Lung (tissue), 12 donors: ENCODE results near the gene DLG2. TPM values are rescaled to one million over a fixed set of nuclear protein-coding genes. Genes with fewer than 3 reads are reported as not detected.

Source experiments
- ATAC-seq: fragments of 200-7000 bp; cut with Tn5 transposase; one replicate; pipeline ENCODE4 v1.9.1; 2020; ENCODE audit warnings: moderate number of reproducible peaks; ENCODE audit not compliant: insufficient read depth, low FRiP score
- DNase-seq, 3 donors: peaks; one replicate each; pipeline ENCODE4 v3.0.0-alpha.2; 2013 to 2017
- H3K27ac ChIP-seq, 2 donors: one replicate each; pipeline ENCODE4 v1.5.1; 2013; ENCODE audit warnings: mild to moderate bottlenecking in 2 of 2, moderate library complexity in 2 of 2, control low read depth in 1 of 2, inconsistent platforms in 1 of 2, low read depth in 1 of 2, low read length in 1 of 2
- H3K27me3 ChIP-seq, 3 donors: one replicate each; pipeline ENCODE4 v1.5.1; 2013; ENCODE audit warnings: low read length in 2 of 3; ENCODE audit not compliant: control insufficient read depth in 3 of 3, insufficient read depth in 3 of 3
- H3K36me3 ChIP-seq, 4 donors: one replicate each; pipeline ENCODE4 v1.5.1; 2013; ENCODE audit warnings: low read length in 4 of 4, mild to moderate bottlenecking in 1 of 4, moderate library complexity in 1 of 4; ENCODE audit not compliant: control insufficient read depth in 4 of 4, insufficient read depth in 4 of 4
- H3K4me1 ChIP-seq, 5 donors: one replicate each; pipeline ENCODE4 v1.5.1; 2013; ENCODE audit warnings: low read length in 5 of 5, mild to moderate bottlenecking in 2 of 5, moderate library complexity in 1 of 5; ENCODE audit not compliant: control insufficient read depth in 5 of 5, insufficient read depth in 5 of 5
- H3K4me3 ChIP-seq: one replicate; pipeline ENCODE4 v1.5.1; 2013; ENCODE audit warnings: mild to moderate bottlenecking, control low read depth, moderate library complexity
- H3K9ac ChIP-seq, 2 donors: one replicate each; pipeline ENCODE4 v1.5.1; 2013; ENCODE audit warnings: low read length in 2 of 2, control low read depth in 1 of 2; ENCODE audit not compliant: insufficient read depth in 1 of 2
- H3K9me3 ChIP-seq, 4 donors: one replicate each; pipeline ENCODE4 v1.5.1; 2013; ENCODE audit warnings: low read length in 3 of 4, mild to moderate bottlenecking in 1 of 4, moderate library complexity in 1 of 4; ENCODE audit not compliant: control insufficient read depth in 4 of 4, insufficient read depth in 3 of 4
- WGBS, 2 donors: extraction: QIAGEN DNeasy Blood & Tissue Kit; methylation state at CpG; one replicate each; pipeline ENCODE4 v1.1.7; 2013; 5-methylcytosine and 5-hydroxymethylcytosine counted together
- polyA plus RNA-seq, 2 donors: library from polyadenylated mRNA; stranded (reverse); fragments of 200-250 nt; gene quantifications; one replicate each; pipeline ENCODE4 v1.2.1, GENCODE V29; 2013
- total RNA-seq, 2 donors: library from RNA; depleted of rRNA in 1 of 2; stranded (reverse); fragments of >200 nt in 1 of 2; gene quantifications; one replicate each; pipeline ENCODE4 v1.2.1, GENCODE V29; 2014 to 2021
- TF ChIP-seq, protein P1 (sequence below): IDR thresholded peaks from 2 replicates; pipeline ENCODE4 v1.5.1; 2012; ENCODE audit warnings: mild to moderate bottlenecking; ENCODE audit errors: control extremely low read depth, extremely low read depth
- donor health status: control.
- donor health status: control.
- donor health status: Bipolar disorder and iron deficiency.
- donor health status: healthy.
- donor health status: DM: yes; HTN: yes; CAD: no.

DLG2 gene
- total and polyA plus RNA-seq, 4 donors, result 0.32 to 24.1 (median 5.4) TPM

DNA sequence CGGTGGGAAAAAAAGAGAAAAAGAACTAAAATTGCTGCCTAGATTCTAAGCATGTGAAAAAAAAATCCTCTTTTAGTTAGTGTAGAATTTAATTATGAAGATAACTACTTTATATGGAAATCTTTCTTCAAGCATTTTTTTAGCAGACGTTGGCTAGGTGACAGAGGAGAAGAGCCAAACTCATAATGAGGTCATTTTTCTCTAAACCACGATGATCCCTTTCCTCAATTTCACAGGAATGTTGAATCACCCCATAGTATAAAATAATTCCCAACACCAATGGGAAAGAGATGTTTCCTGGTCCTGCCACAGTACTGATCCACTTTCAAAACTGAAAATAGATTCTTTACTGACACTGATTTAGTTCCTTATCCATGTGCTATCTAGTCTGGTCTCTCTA is 319.8 kb downstream of the DLG2 start:
- Histone ChIP-seq H3K9me3 (no peaks in the 10 kb centered on the region), H3K27ac (no peak overlapping the region), H3K4me1 (no peaks in the 10 kb centered on the region), H3K4me3 (no peak overlapping the region), H3K27me3 (no peaks in the 10 kb centered on the region), H3K36me3 (no peaks in the 10 kb centered on the region), H3K9ac (no peak overlapping the region)
- WGBS, 2 donors, result 75 to 83% methylated on average over 3 of the region's 3 CpGs
- peak in 2 of 3 donors; percentile 1 to 6 for DNase-seq
- TF ChIP-seq, protein P1, sequence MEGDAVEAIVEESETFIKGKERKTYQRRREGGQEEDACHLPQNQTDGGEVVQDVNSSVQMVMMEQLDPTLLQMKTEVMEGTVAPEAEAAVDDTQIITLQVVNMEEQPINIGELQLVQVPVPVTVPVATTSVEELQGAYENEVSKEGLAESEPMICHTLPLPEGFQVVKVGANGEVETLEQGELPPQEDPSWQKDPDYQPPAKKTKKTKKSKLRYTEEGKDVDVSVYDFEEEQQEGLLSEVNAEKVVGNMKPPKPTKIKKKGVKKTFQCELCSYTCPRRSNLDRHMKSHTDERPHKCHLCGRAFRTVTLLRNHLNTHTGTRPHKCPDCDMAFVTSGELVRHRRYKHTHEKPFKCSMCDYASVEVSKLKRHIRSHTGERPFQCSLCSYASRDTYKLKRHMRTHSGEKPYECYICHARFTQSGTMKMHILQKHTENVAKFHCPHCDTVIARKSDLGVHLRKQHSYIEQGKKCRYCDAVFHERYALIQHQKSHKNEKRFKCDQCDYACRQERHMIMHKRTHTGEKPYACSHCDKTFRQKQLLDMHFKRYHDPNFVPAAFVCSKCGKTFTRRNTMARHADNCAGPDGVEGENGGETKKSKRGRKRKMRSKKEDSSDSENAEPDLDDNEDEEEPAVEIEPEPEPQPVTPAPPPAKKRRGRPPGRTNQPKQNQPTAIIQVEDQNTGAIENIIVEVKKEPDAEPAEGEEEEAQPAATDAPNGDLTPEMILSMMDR, result no peak
- ATAC-seq, result no peak

DNA sequence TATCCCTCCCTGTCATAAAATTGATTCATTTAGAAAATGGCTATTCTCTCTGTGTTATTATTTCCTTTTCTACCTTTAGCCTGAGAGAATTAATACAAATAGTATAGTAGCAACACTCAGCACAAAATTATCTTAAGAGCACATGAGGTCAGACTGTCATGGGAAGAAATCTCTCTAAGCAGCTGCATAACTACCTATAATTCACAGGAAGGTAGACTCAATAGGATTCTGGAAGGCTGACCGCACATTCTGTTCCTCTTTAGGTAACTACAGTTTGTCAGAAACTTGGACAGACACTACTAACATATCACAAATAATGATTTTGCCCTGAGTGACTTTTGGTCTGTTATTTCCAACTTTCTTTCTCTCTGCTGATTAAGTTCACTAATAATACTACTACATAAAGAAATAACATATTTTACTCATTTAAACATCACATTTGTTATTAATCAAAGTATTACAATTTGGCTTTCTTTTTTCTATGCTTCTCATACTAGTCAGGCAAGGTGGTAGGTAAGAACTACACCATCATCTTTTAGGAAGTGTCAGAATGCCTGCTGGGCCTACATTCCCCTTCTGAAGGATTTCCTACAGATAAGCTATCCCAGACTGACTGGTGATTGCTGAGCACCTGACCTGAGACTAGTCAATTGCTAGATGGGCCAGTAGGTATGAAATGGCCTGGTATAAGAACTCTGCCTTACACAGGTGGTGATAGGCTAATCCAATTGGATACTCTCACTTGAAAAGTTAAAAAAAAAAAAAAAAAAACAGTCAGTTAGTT is 325.1 kb downstream of the DLG2 start:
- DNase-seq (no peak), ATAC-seq (no peak)
- H3K9ac ChIP-seq, result no peak overlapping the region
- H3K27ac ChIP-seq, result no peak overlapping the region
- peaks cover 0 to 4% (median 0%) of the 10 kb centered on the region in 5 donors for H3K4me1 ChIP-seq
- H3K4me3 ChIP-seq, result no peak overlapping the region
- no peaks in the 10 kb centered on the region for H3K27me3 ChIP-seq
- TF ChIP-seq, protein P1, result no peak
- 75 to 91% methylated on average over 1 of the region's 1 CpG for WGBS, 2 donors
- no peaks in the 10 kb centered on the region for H3K36me3 ChIP-seq
- no peaks in the 10 kb centered on the region for H3K9me3 ChIP-seq

GRCh38 chr11:85299258-85299942 is 327.7 kb downstream of the DLG2 start:
- Histone ChIP-seq H3K4me1 (peaks cover 0 to 4% (median 0%) of the 10 kb centered on the region in 5 donors), H3K9me3 (no peaks in the 10 kb centered on the region), H3K4me3 (no peak overlapping the region), H3K27me3 (no peaks in the 10 kb centered on the region), H3K36me3 (no peaks in the 10 kb centered on the region), H3K27ac (no peak overlapping the region), H3K9ac (no peak overlapping the region)
- DNase-seq (no peak), ATAC-seq (no peak)
- WGBS, 2 donors, result 79 to 96% methylated on average over 1 of the region's 1 CpG
- TF ChIP-seq, protein P1, result no peak
